ENCODE data around the gene UPK2.

GRCh38 chr11:118956847-118957469 lies 860 bp downstream of the UPK2 start:
- TF ChIP-seq CTCF (IDR thresholded peaks at IDR 0.05) (no peak), POLR2AphosphoS5 (IDR thresholded peaks at IDR 0.05) (no peak)

Measured in suprapubic skin (tissue), 3 donors.